CD14-positive monocyte (primary cell): Measurements from ENCODE around the gene EPB41L2. TPM values are rescaled to one million over a fixed set of nuclear protein-coding genes. Genes with fewer than 3 reads are reported as not detected.

Experiments
- DNase-seq, 3 donors: peaks; one replicate each; pipeline ENCODE4 v3.0.0-alpha.2; 2011 to 2022
- H2AFZ ChIP-seq: 2 replicates; pipeline ENCODE4 v1.6.0; 2012; ENCODE audit warnings: mild to moderate bottlenecking, low read depth, low read length, inconsistent platforms; ENCODE audit not compliant: insufficient read depth, poor library complexity, severe bottlenecking
- H3K27ac ChIP-seq, 2 donors: 1 replicate in 1 of 2; 2 replicates in 1 of 2; pipeline ENCODE4 v1.5.1; 2012 to 2013; ENCODE audit warnings: low read length in 2 of 2, control low read depth in 1 of 2, inconsistent platforms in 1 of 2, low read depth in 1 of 2, mild to moderate bottlenecking in 1 of 2
- H3K27me3 ChIP-seq, 2 donors: one replicate each; pipeline versions ENCODE4 v1.6.0 to v1.6.1; 2011 to 2013; ENCODE audit warnings: low read length in 2 of 2; ENCODE audit not compliant: control insufficient read depth in 2 of 2, insufficient read depth in 2 of 2
- H3K36me3 ChIP-seq, 2 donors: replicated peaks in 1 of 2; 1 replicate in 1 of 2; 2 replicates in 1 of 2; pipeline versions ENCODE4 v1.5.1 to v1.6.1; 2012 to 2013; ENCODE audit warnings: low read length in 2 of 2, control low read depth in 1 of 2, inconsistent platforms in 1 of 2, mild to moderate bottlenecking in 1 of 2; ENCODE audit not compliant: insufficient read depth in 2 of 2, control insufficient read depth in 1 of 2
- H3K4me1 ChIP-seq, 2 donors: 1 replicate in 1 of 2; 2 replicates in 1 of 2; pipeline versions ENCODE4 v1.5.1 to v1.6.1; 2012 to 2013; ENCODE audit warnings: low read length in 2 of 2, control low read depth in 1 of 2, inconsistent platforms in 1 of 2, mild to moderate bottlenecking in 1 of 2, moderate library complexity in 1 of 2; ENCODE audit not compliant: insufficient read depth in 2 of 2, control insufficient read depth in 1 of 2
- H3K4me2 ChIP-seq: replicated peaks from 2 replicates; pipeline ENCODE3; 2012; ENCODE audit warnings: low read length, moderate library complexity, mild to moderate bottlenecking; ENCODE audit not compliant: poor library complexity, severe bottlenecking; ENCODE audit errors: extremely low read depth
- H3K4me3 ChIP-seq, 3 experiments: fragments of 200-600 bp in 1 of 3; sonication (generic) in 1 of 3; replicated peaks in 1 of 3; 1 replicate in 2 of 3; 2 replicates in 1 of 3; pipeline ENCODE4 v1.5.1; 2011 to 2013; ENCODE audit warnings: low read length in 3 of 3, mild to moderate bottlenecking in 3 of 3, control low read depth in 2 of 3, low read depth in 2 of 3, inconsistent platforms in 1 of 3, moderate library complexity in 1 of 3
- H3K79me2 ChIP-seq: 2 replicates; pipeline ENCODE4 v1.6.0; 2012; ENCODE audit warnings: mild to moderate bottlenecking, control low read depth, inconsistent platforms, low read length, moderate library complexity; ENCODE audit not compliant: insufficient read depth
- H3K9ac ChIP-seq: 2 replicates; pipeline ENCODE4 v1.6.0; 2017; ENCODE audit warnings: low read length, mild to moderate bottlenecking; ENCODE audit not compliant: insufficient read depth, poor library complexity, severe bottlenecking
- H3K9me3 ChIP-seq, 2 donors: replicated peaks in 1 of 2; 1 replicate in 1 of 2; 2 replicates in 1 of 2; pipeline versions ENCODE4 v1.5.1 to v1.6.1; 2012 to 2013; ENCODE audit warnings: low read length in 2 of 2, control low read depth in 1 of 2; ENCODE audit not compliant: control insufficient read depth in 1 of 2, insufficient read depth in 1 of 2
- H4K20me1 ChIP-seq: 2 replicates; pipeline ENCODE4 v1.6.0; 2012; ENCODE audit warnings: mild to moderate bottlenecking, low read length, control low read depth, moderate library complexity; ENCODE audit not compliant: insufficient read depth
- H3K27ac Mint-ChIP-seq, 7 donors: one replicate each; pipeline ENCODE4 v1.8.0; 2020; ENCODE audit warnings: mild to moderate bottlenecking in 7 of 7, mixed read lengths in 7 of 7, moderate library complexity in 6 of 7, inconsistent platforms in 2 of 7
- H3K27me3 Mint-ChIP-seq, 3 donors: one replicate each; pipeline ENCODE4 v1.8.0; 2021 to 2022; ENCODE audit warnings: low read depth in 3 of 3, mild to moderate bottlenecking in 3 of 3, mixed read lengths in 3 of 3, moderate library complexity in 3 of 3, inconsistent platforms in 1 of 3
- H3K36me3 Mint-ChIP-seq, 2 donors: one replicate each; pipeline ENCODE4 v1.8.0; 2020; ENCODE audit warnings: mixed read lengths in 2 of 2, inconsistent platforms in 1 of 2, mild to moderate bottlenecking in 1 of 2
- H3K4me1 Mint-ChIP-seq: one replicate; pipeline ENCODE4 v1.8.0; 2020; ENCODE audit warnings: mild to moderate bottlenecking, mixed read lengths
- H3K4me3 Mint-ChIP-seq, 2 donors: one replicate each; pipeline ENCODE4 v1.8.0; 2020; ENCODE audit warnings: mild to moderate bottlenecking in 2 of 2, mixed read lengths in 2 of 2, moderate library complexity in 1 of 2
- H3K9me3 Mint-ChIP-seq, 7 donors: one replicate each; pipeline ENCODE4 v1.8.0; 2020 to 2022; ENCODE audit warnings: mixed read lengths in 7 of 7, mild to moderate bottlenecking in 6 of 7, moderate library complexity in 6 of 7, inconsistent platforms in 2 of 7
- CTCF ChIP-seq: fragments of 200-600 bp; IDR thresholded peaks from one replicate; pipeline ENCODE4 v1.8.0; 2022; ENCODE audit warnings: antibody characterized with exemption, mild to moderate bottlenecking
- WGBS: methylation state at CpG from one replicate; pipeline ENCODE4 v1.1.5; 2013; ENCODE audit warnings: missing lambda C conversion rate; ENCODE audit not compliant: insufficient coverage; 5-methylcytosine and 5-hydroxymethylcytosine counted together
- intact Hi-C, 2 donors: fragments of 100-400 bp; cut with micrococcal nuclease; formaldehyde crosslinking; loops; one replicate each; pipeline versions ENCODE4 v1.15.0 to v1.15.1; 2023
- polyA plus RNA-seq, 3 donors: library from polyadenylated mRNA; depleted of rRNA in 1 of 3; unstranded in 2 of 3; stranded (reverse) in 1 of 3; fragments of 300-500 nt in 2 of 3; fragments of >200 nt in 1 of 3; fragmentation: Illumina TruSeq in 2 of 3; gene quantifications; 1 replicate in 2 of 3; 2 replicates in 1 of 3; pipeline ENCODE4 v1.2.3, GENCODE V29; 2012 to 2021

EPB41L2 gene
- polyA plus RNA-seq, 3 donors: 3.4 to 7.2 (median 4.6) TPM

GRCh38 chr6:130946076-130946475 lies 117.0 kb downstream of the EPB41L2 start:
- intact Hi-C loops: no loop called here
- H4K20me1 ChIP-seq: no peaks in the 10 kb centered on the region
- H3K4me1 ChIP-seq: no peaks in the 10 kb centered on the region
- Mint-ChIP-seq H3K4me3 (no peak overlapping the region), H3K27ac (no peak overlapping the region), H3K27me3 (peaks cover 0 to 2% (median 0%) of the 10 kb centered on the region in 3 donors), H3K4me1 (peaks cover 6% of the 10 kb centered on the region), H3K9me3 (no peaks in the 10 kb centered on the region), H3K36me3 (peaks cover 0 to 3% of the 10 kb centered on the region in 2 donors)
- WGBS: no CpG with 5 or more reads among the region's 2 CpGs
- H2AFZ ChIP-seq: no peak overlapping the region
- H3K4me2 ChIP-seq: no peak overlapping the region
- H3K9me3 ChIP-seq: no peaks in the 10 kb centered on the region
- H3K36me3 ChIP-seq: no peaks in the 10 kb centered on the region
- no peak for TF ChIP-seq CTCF
- no peak overlapping the region for H3K27ac ChIP-seq
- no peak overlapping the region for H3K4me3 ChIP-seq
- H3K27me3 ChIP-seq: no peaks in the 10 kb centered on the region
- H3K9ac ChIP-seq: no peak overlapping the region
- no peak for DNase-seq
- no peaks in the 10 kb centered on the region for H3K79me2 ChIP-seq

GRCh38 chr6:130945401-130945919 lies 117.6 kb downstream of the EPB41L2 start:
- peaks cover 6% of the 10 kb centered on the region for H3K4me1 Mint-ChIP-seq
- H3K27ac Mint-ChIP-seq: peak overlapping the region in 1 of 7 donors; percentile 9
- intact Hi-C loops: no loop called here
- no CpG with 5 or more reads among the region's 4 CpGs for WGBS
- Histone ChIP-seq H4K20me1 (no peaks in the 10 kb centered on the region), H3K9ac (no peak overlapping the region), H3K27me3 (no peaks in the 10 kb centered on the region), H3K79me2 (no peaks in the 10 kb centered on the region), H3K9me3 (no peaks in the 10 kb centered on the region), H3K4me1 (no peaks in the 10 kb centered on the region), H3K4me3 (no peak overlapping the region), H3K4me2 (no peak overlapping the region), H3K36me3 (no peaks in the 10 kb centered on the region), H2AFZ (no peak overlapping the region), H3K27ac (no peak overlapping the region)
- DNase-seq: no peak
- peaks cover 0 to 3% of the 10 kb centered on the region in 2 donors for H3K36me3 Mint-ChIP-seq
- H3K9me3 Mint-ChIP-seq: no peaks in the 10 kb centered on the region
- H3K4me3 Mint-ChIP-seq: no peak overlapping the region
- peaks cover 0 to 2% (median 0%) of the 10 kb centered on the region in 3 donors for H3K27me3 Mint-ChIP-seq
- TF ChIP-seq CTCF: no peak
